ENCODE results near the gene SESTD1. TPM values are rescaled to one million over a fixed set of nuclear protein-coding genes. Genes with fewer than 3 reads are reported as not detected.
"Not testable (repeated sequence)": the region's sequence is repeated elsewhere in the genome, so short reads cannot be mapped to it uniquely, and the experiment has no call there.

Gene SESTD1
- total RNA-seq, 1 donor from 2014 or later = 17.9 TPM

DNA sequence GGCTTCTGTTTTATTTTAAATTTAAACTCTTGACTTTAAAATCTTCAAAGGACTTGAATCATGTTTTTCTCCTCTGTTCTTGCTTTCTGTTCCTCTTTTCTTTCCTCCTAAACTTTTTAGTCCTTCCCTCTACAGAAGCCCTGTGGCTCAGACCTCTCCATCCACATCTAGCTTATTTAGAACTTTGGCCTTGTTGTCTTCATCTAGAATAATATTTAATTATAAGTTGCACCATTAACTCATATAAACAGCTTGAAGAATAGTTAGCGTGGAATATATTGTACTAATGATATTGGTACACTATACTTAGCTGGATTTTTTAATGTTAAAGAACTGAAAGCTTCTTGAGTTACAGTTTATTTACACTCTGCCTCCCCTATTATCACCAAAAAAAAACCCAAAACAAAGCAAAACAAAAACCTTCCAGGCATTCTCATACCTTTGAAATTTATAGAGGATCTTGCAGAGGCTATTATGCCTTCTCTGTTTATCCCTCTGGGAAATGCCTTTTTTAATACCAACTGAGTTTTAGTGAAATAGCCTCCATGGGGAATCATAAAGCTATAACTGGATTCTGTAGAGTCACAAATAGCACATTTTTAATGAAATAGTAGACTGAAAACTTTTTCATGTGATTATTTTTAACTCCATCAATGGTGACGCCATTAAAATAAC, 205.5 kb downstream of the SESTD1 start:
- no peak for TF ChIP-seq CTCF (IDR thresholded peaks at IDR 0.05; ENCODE audit: insufficient read depth, low read length, poor library complexity, severe bottlenecking)
- no peaks in the 10 kb centered on the region for H3K27me3 ChIP-seq (ENCODE audit: control insufficient read depth, insufficient read depth, low read length)

DNA sequence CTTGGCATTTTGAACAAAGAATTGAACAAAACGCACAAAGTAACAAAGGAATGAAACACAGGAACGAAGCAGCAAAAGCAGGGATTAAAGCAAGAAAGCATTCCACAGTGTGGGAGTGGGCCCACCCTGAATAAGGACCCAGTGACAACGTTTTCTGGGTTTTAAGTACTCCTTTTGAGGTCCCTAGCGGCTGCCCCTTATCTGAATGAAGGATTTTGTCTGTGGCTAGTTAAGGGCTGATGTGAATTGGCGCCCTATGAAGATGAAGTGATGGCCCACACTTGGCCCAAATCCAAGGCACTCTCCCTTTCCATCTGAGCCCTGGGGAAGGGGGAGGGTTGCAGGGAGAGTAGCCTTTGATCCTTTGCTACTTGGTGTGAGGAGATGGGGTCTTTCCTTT, 206.9 kb downstream of the SESTD1 start:
- no peak for TF ChIP-seq CTCF (IDR thresholded peaks at IDR 0.05; ENCODE audit: insufficient read depth, low read length, poor library complexity, severe bottlenecking)
- DNase-seq (ENCODE audit: low read depth) = no peak
- no peak overlapping the region for H3K4me3 ChIP-seq (ENCODE audit: low read depth, low read length)
- H3K36me3 ChIP-seq (ENCODE audit: control insufficient read depth, insufficient read depth, low read length) = no peaks in the 10 kb centered on the region
- H3K27me3 ChIP-seq (ENCODE audit: control insufficient read depth, insufficient read depth, low read length) = no peaks in the 10 kb centered on the region

More for the DNA sequence above, 205.5 kb downstream of the SESTD1 start:
- Histone ChIP-seq H3K36me3 (ENCODE audit: control insufficient read depth, insufficient read depth, low read length) (no peaks in the 10 kb centered on the region), H3K4me3 (ENCODE audit: low read depth, low read length) (no peak overlapping the region)
- DNase-seq (ENCODE audit: low read depth) = no peak

GRCh38 chr2:179053568-179053967, 211.1 kb downstream of the SESTD1 start:
- H3K4me3 ChIP-seq (ENCODE audit: low read depth, low read length); H3K27me3 ChIP-seq (ENCODE audit: control insufficient read depth, insufficient read depth, low read length); H3K36me3 ChIP-seq (ENCODE audit: control insufficient read depth, insufficient read depth, low read length); DNase-seq (ENCODE audit: low read depth): not testable (repeated sequence)

Other genes starting within 250 kb of the SESTD1 start
- gene CCDC141, start 214.7 kb downstream of the SESTD1 start, total RNA-seq = not detected in 2 replicates